ENCODE results near the gene AQP12A.

AQP12A gene

GRCh38 chr2:240745962-240746361 lies 54.3 kb downstream of the AQP12A start:
- Histone ChIP-seq H3K9me3 (no peaks in the 10 kb centered on the region), H3K4me1 (ENCODE audit: control insufficient read depth in 1 of 2, insufficient read depth in 1 of 2, low read depth in 1 of 2, low read length in 1 of 2) (no peaks in the 10 kb centered on the region), H3K27me3 (no peaks in the 10 kb centered on the region), H3K4me3 (ENCODE audit: low read depth in 1 of 2, low read length in 1 of 2) (no peak overlapping the region), H3K36me3 (no peaks in the 10 kb centered on the region), H3K27ac (no peak overlapping the region)
- TF ChIP-seq, protein P1, sequence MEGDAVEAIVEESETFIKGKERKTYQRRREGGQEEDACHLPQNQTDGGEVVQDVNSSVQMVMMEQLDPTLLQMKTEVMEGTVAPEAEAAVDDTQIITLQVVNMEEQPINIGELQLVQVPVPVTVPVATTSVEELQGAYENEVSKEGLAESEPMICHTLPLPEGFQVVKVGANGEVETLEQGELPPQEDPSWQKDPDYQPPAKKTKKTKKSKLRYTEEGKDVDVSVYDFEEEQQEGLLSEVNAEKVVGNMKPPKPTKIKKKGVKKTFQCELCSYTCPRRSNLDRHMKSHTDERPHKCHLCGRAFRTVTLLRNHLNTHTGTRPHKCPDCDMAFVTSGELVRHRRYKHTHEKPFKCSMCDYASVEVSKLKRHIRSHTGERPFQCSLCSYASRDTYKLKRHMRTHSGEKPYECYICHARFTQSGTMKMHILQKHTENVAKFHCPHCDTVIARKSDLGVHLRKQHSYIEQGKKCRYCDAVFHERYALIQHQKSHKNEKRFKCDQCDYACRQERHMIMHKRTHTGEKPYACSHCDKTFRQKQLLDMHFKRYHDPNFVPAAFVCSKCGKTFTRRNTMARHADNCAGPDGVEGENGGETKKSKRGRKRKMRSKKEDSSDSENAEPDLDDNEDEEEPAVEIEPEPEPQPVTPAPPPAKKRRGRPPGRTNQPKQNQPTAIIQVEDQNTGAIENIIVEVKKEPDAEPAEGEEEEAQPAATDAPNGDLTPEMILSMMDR (IDR thresholded peaks at IDR 0.05), result no peak

- Histone ChIP-seq H3K4me3 (ENCODE audit: low read depth in 1 of 2, low read length in 1 of 2) (no peak overlapping the region), H3K9me3 (no peaks in the 10 kb centered on the region), H3K27ac (no peak overlapping the region), H3K4me1 (ENCODE audit: control insufficient read depth in 1 of 2, insufficient read depth in 1 of 2, low read depth in 1 of 2, low read length in 1 of 2) (no peaks in the 10 kb centered on the region), H3K36me3 (no peaks in the 10 kb centered on the region), H3K27me3 (no peaks in the 10 kb centered on the region)
- TF ChIP-seq, protein P1 (IDR thresholded peaks at IDR 0.05), result no peak
Observed at GRCh38 chr2:240746671-240747070, 55.0 kb downstream of the AQP12A start.

- Histone ChIP-seq H3K36me3 (no peaks in the 10 kb centered on the region), H3K4me1 (ENCODE audit: control insufficient read depth in 1 of 2, insufficient read depth in 1 of 2, low read depth in 1 of 2, low read length in 1 of 2) (no peaks in the 10 kb centered on the region), H3K9me3 (no peaks in the 10 kb centered on the region), H3K27me3 (no peaks in the 10 kb centered on the region), H3K4me3 (ENCODE audit: low read depth in 1 of 2, low read length in 1 of 2) (no peak overlapping the region), H3K27ac (no peak overlapping the region)
- TF ChIP-seq, protein P1 (IDR thresholded peaks at IDR 0.05), result no peak
Observed at GRCh38 chr2:240747256-240747655, 55.6 kb downstream of the AQP12A start.

Data from neutrophil (primary cell).